SJSA1 (cell line): ENCODE data around the gene MPV17L2. TPM values are rescaled to one million over a fixed set of nuclear protein-coding genes. Genes with fewer than 3 reads are reported as not detected.
"Not testable (repeated sequence)": the region's sequence is repeated elsewhere in the genome, so short reads cannot be mapped to it uniquely, and the experiment has no call there.

Experiments
- DNase-seq, 2 experiments: peaks; one replicate each; pipeline ENCODE4 v3.0.0-alpha.2; 2015 to 2020; ENCODE audit warnings: low spot score in 2 of 2, low read depth in 1 of 2
- H3K27ac ChIP-seq: fragments of 250-450 bp; sonication (Bioruptor Pico); 2 replicates; pipeline ENCODE4 v1.5.1; 2020; ENCODE audit warnings: mild to moderate bottlenecking, moderate library complexity
- H3K27me3 ChIP-seq: fragments of 250-450 bp; sonication (Bioruptor Pico); replicated peaks from 2 replicates; pipeline ENCODE4 v1.5.1; 2020; ENCODE audit warnings: mild to moderate bottlenecking, moderate library complexity
- H3K36me3 ChIP-seq: fragments of 250-450 bp; sonication (Bioruptor Pico); 2 replicates; pipeline ENCODE4 v1.5.1; 2020; ENCODE audit warnings: mild to moderate bottlenecking
- H3K4me1 ChIP-seq: fragments of 250-450 bp; sonication (Bioruptor Pico); replicated peaks from 2 replicates; pipeline ENCODE4 v1.6.1; 2021; ENCODE audit warnings: mild to moderate bottlenecking
- H3K4me3 ChIP-seq: fragments of 250-450 bp; sonication (Bioruptor Pico); 2 replicates; pipeline ENCODE4 v1.5.1; 2020; ENCODE audit warnings: mild to moderate bottlenecking
- H3K9me3 ChIP-seq: fragments of 250-450 bp; sonication (Bioruptor Pico); replicated peaks from 2 replicates; pipeline ENCODE4 v1.5.1; 2020; ENCODE audit warnings: mild to moderate bottlenecking
- total RNA-seq: library from RNA; depleted of rRNA; stranded (reverse); fragments of >200 nt; shearing (Covaris generic); gene quantifications from 2 replicates; pipeline ENCODE4 v1.2.3, GENCODE V29; 2014

Gene MPV17L2
- total RNA-seq, 1 experiment from 2014 or later = 52.0 TPM

DNA sequence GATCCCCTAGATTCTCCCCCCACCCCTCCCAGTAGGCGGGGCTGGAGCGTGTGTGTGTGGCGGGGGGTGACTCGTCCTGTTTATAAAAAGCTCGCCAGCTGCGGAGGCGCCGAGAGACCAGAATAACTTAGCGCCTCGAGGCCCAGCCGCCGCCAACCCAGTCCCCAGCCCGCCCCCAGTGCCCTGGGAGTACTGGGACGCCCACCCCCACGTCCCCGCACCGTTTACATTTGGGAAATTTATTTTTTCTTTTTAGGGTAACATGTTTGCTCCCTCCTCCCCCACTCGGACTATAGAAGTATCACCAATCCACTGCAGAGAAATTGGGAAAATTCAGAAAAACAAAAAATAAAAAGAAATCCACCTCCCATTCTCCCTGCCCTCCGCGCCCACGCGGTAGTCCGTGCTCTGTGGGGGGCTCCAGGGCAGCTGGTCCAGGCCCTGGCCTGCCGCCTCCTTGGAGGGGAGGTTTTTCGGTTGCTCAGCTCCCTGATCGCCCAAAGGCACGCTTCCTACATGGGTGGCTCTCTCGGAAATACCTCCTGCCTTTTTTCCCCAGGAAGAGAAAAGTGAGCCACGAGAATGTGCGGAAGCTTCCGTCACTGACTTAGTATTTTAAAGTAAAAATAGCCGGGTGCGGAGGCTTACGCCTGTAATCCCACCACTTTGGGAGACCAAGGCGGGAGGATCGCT, 12.3 kb downstream of the MPV17L2 start:
- Histone ChIP-seq H3K27ac (peak overlapping the region; percentile 65), H3K4me1 (peaks cover 23% of the 10 kb centered on the region)
- DNase-seq = peak in 1 of 2 experiments; percentile 77

DNA sequence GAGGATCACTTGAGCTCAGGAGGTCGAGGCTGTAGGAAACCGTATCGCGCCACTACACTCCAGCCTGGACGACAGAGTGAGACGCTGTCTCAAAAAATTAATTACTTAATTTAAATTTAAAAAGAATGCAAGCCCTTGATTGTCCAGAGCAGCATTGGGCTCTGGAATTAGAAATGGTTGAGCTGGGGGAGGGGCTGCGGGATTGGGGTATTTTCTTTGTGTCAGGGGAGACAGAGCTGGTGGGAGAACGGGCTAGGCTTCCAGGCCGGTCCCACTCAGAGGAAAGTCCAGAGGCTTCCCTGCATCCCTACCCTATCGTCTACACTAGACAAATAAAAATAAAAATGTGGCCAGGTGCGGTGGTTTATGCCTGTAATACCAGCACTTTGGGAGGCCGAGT, 13.0 kb downstream of the MPV17L2 start:
- no peak for DNase-seq
- no peak overlapping the region for H3K27ac ChIP-seq

More for the DNA sequence above, 12.3 kb downstream of the MPV17L2 start:
- Histone ChIP-seq H3K4me3 (peak overlapping the region; percentile 41), H3K36me3 (no peaks in the 10 kb centered on the region), H3K9me3 (no peaks in the 10 kb centered on the region), H3K27me3 (no peaks in the 10 kb centered on the region)

DNA sequence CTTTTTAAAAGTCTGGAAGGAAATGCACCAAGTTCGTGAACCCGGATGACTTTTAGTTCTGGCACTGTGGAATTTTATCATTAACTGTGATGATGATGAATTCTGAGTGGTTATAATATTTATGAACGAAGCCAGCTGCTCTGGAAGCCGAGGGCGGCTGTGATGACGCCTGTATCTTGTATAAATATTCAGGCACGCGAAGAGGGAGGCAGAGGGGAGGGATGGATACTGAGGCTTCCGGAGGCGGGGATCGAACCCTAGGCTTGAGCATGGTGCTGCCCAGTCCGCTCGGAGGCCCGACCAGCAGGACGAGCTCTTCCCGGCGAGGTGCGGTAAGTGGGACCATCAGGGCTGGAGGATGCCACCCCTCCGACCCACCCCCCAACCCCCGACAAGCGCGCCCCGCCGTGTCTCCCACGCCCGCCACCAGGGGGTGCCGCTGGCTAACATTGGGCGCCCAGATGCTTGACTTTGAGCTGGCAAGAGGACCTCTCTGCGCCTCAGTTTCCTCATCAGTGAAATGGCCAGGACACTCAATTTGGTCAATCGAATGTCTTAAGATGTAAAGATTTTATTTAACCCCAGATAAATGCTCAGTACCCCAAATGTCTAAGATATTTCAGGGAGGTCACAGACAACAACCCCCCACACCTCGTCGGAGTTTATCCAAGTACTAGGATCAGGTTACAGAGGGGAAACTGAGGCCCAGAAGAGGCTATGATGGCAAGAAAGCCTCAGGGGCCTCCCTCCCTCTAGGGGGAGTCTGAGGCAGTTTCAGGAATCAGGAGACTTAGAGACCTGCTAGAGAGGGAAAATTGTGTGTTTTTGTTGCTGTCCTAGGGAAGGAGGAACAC, 15.3 kb downstream of the MPV17L2 start:
- Histone ChIP-seq H3K4me3 (no peak overlapping the region), H3K36me3 (no peaks in the 10 kb centered on the region), H3K27me3 (no peaks in the 10 kb centered on the region), H3K27ac (no peak overlapping the region), H3K4me1 (peaks cover 16% of the 10 kb centered on the region), H3K9me3 (no peaks in the 10 kb centered on the region)
- peak in 1 of 2 experiments; percentile 42 for DNase-seq

More for the DNA sequence above, 13.0 kb downstream of the MPV17L2 start:
- Histone ChIP-seq H3K27me3 (no peaks in the 10 kb centered on the region), H3K4me3 (no peak overlapping the region), H3K36me3 (no peaks in the 10 kb centered on the region), H3K4me1 (peaks cover 23% of the 10 kb centered on the region), H3K9me3 (no peaks in the 10 kb centered on the region)

DNA sequence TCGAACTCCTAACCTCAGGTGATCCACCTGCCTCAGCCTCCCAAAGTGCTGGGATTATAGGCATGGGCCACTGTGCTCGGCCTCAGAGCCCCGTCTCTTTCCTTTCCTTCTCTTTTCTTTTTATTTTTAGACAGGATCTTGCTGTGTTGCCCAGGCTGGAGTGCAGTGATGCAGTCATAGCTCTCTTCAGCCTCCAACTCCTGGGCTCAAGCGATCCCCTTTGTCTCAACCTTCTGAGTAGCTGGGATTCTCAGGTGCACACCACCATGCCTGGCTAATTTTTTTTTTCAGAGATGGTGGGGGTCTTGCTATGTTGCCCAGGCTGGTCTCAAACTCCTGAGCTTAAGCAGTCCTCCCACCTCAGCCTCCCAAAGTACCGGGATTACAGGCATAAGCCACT, 16.9 kb downstream of the MPV17L2 start:
- peaks cover 12% of the 10 kb centered on the region for H3K4me1 ChIP-seq
- H3K4me3 ChIP-seq, H3K36me3 ChIP-seq, DNase-seq, H3K9me3 ChIP-seq, H3K27ac ChIP-seq, H3K27me3 ChIP-seq: not testable (repeated sequence)

DNA sequence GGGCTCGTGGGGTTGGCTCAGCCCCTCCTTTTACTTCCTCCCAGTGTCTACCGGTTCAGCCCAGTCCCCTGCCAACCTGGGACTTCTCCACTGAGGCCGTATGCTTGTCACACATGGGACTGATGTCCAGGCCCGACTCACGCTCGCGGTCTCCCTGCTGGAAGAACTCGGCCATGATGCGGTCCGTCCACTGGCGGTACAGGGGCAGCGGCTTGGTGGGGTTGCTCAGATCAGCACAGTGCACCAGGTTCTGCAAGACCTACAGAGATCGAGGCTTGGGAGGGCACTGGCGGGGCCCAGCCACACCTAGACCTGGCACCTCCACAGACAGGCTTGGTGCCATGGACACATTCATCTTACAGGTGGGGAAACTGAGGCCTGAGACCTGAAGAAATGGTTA, 18.7 kb downstream of the MPV17L2 start:
- Histone ChIP-seq H3K27me3 (no peaks in the 10 kb centered on the region), H3K27ac (no peak overlapping the region), H3K4me1 (0 out of 2 replicates have a peak, but pooled peaks cover 5% of the 10 kb centered on the region), H3K9me3 (no peaks in the 10 kb centered on the region), H3K4me3 (no peak overlapping the region), H3K36me3 (no peaks in the 10 kb centered on the region)
- DNase-seq = no peak

DNA sequence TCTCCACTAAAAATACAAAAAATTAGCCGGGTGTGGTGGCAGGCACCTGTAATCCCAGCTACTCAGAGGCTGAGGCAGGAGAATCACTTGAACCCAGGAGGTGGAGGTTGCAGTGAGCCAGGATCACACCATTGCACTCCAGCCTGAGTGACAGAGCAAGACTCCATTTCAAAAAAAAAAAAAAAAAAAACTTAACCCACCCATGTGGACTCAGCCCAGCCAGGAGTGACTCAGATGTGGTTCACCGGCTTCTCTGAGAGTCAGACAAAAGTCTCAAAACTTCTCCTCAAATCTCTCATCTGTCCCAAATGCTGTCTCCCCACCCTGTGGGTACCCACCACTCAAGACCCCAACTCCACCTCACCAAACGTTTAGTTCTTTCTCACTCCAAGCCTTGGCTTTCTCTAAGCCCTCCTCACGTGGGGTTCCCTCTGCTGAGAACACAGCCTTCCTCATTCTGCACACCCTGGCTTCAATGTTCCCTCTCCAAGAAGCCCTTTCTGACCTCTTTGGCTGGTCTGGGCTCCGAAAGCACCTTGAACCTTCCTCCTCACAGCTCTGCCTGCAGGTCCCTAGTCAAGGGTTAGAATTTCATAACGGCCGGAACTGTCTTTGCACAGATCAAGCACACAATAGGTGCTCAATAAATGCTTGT, 21.9 kb downstream of the MPV17L2 start:
- Histone ChIP-seq H3K27me3 (0 out of 2 replicates have a peak, but pooled peaks cover 1% of the 10 kb centered on the region), H3K27ac (no peak overlapping the region), H3K4me1 (no peaks in the 10 kb centered on the region), H3K9me3 (no peaks in the 10 kb centered on the region), H3K4me3 (no peak overlapping the region), H3K36me3 (no peaks in the 10 kb centered on the region)
- DNase-seq = no peak

DNA sequence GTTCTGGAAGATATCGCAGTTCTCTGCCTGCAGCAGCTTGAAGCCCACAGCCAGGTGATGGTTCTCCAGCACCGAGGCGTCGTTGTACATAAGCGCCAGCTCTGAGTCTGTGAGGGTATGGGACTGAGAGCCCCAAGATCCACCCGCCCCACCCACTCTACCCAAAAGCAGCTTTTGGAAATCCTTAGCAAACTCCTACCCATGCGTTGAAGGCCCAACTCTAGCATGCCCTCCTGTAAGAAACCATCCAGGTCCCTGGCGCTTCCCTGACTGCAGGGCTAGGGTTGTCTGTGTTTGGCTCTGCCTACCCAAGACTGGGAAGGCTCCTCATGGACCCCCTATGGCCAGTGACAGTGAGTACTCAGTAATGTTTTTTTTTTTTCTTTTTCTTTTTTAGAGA, 23.8 kb downstream of the MPV17L2 start:
- 0 out of 2 replicates have a peak, but pooled peaks cover 2% of the 10 kb centered on the region for H3K27me3 ChIP-seq
- no peak overlapping the region for H3K27ac ChIP-seq
- no peaks in the 10 kb centered on the region for H3K4me1 ChIP-seq
- H3K36me3 ChIP-seq = no peaks in the 10 kb centered on the region
- no peaks in the 10 kb centered on the region for H3K9me3 ChIP-seq
- no peak overlapping the region for H3K4me3 ChIP-seq
- DNase-seq = no peak

DNA sequence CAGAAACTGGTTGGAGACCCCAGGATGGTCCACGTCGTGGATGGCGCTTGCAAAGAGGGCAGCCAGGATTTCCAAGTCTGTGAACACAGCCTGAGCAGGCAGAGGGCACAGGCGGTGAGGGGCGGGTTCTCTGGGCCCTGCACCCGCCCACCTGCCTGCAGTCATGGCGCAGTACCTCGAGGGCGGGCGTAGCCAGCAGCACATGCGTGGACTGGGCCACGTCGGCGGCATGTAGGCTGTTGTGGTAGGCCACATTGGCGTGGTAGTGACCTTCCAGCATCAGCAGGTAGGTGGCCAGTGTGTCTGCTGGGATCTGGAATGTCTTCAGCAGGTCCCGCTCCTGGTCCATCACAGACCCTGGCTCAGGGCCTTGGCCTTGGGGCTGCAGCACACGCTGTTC, 25.1 kb downstream of the MPV17L2 start:
- Histone ChIP-seq H3K9me3 (no peaks in the 10 kb centered on the region), H3K4me1 (no peaks in the 10 kb centered on the region), H3K4me3 (no peak overlapping the region), H3K27me3 (0 out of 2 replicates have a peak, but pooled peaks cover 2% of the 10 kb centered on the region), H3K36me3 (no peaks in the 10 kb centered on the region), H3K27ac (no peak overlapping the region)
- DNase-seq = no peak

DNA sequence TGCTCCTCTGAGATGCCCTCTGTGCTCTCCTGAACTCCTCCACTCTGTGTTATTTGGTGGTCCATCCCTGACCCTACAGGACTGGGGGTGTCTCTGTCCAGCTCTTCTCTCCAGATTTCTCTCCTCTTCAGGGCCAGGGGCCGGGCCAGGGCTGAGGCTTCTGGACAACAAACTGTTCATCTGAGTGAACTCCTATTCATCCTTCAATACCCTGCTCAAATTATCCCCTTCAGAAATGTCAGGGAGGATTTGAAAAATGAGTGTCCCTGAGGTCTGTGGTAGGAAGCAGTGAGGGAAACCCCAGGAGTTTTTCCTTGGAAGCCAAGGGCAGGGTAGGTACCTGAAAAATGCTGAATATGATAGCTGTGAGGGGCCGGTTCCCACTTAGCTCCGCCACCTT, 25.6 kb downstream of the MPV17L2 start:
- Histone ChIP-seq H3K27me3 (0 out of 2 replicates have a peak, but pooled peaks cover 2% of the 10 kb centered on the region), H3K36me3 (no peaks in the 10 kb centered on the region), H3K4me1 (no peaks in the 10 kb centered on the region), H3K9me3 (no peaks in the 10 kb centered on the region), H3K27ac (no peak overlapping the region), H3K4me3 (no peak overlapping the region)
- DNase-seq = no peak

DNA sequence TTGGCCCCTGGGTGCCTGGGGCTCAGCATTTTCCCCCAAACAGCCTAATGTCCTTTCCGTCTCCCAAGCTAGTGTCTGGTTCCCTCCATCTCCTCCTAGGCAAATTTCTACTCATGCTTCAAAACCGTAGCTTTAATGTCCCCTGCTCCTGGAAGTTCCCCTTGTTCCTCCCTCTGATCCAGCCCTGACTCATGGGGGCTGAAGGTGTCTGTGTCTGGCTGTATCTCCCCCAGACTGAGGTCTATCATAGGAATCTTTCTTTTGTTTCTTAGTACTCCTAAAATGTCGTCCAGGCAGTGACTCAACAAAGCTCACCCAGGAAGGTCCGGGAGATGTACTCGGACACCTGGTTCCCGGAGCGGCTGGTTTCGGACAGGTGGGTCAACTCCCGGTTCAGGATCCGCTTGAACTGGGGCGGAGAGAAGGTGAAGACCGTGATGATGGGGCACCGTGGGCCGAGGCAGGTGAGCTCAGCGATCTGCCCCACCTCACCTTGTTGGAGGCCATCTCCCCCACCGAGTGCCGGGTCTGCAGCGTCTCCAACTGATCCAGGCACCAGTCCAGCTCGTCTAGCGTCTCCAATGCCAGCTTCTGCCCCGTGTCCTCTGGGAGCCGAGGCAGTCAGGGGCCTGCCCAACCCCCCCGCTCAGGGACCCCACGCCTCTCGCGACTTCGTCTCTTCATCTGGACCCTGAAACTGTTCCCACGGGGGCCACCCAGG, 27.1 kb downstream of the MPV17L2 start:
- no peaks in the 10 kb centered on the region for H3K9me3 ChIP-seq
- no peak overlapping the region for H3K27ac ChIP-seq
- 0 out of 2 replicates have a peak, but pooled peaks cover 2% of the 10 kb centered on the region for H3K27me3 ChIP-seq
- peaks cover 10% of the 10 kb centered on the region for H3K4me1 ChIP-seq
- no peak for DNase-seq
- no peaks in the 10 kb centered on the region for H3K36me3 ChIP-seq
- H3K4me3 ChIP-seq = no peak overlapping the region

DNA sequence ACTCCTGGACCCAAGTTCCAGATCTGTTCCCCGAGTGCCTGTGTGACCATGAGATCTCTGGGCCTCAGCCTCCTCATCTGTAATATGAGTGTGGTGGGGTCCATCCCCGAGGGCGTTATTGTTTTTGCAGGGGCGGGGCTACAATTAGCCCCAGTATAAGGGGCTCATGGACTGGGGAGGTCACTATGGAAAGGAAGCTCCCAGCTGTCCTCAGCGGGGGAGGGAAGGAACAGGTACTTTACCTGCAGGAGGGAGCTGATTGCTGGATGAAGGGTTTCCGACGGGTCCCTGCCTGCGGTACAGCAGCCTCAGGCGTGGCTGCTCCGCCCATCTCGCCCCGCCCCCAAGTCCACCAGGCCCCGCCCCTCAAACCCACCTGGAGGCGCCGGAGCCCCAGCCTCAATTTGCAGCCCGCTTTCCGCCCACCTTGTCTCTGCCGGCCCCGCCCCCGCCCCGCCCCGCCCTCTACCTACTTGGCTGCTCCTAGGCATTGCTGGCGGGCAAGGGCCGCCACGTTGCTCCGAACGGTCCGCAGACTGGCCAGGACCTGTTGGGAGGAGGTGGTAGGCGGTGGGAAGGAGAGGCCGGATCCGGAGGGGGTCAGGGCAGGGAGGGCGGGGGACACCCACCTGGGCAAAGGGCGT, 27.7 kb downstream of the MPV17L2 start:
- Histone ChIP-seq H3K27me3 (0 out of 2 replicates have a peak, but pooled peaks cover 2% of the 10 kb centered on the region), H3K4me3 (no peak overlapping the region), H3K27ac (no peak overlapping the region), H3K36me3 (no peaks in the 10 kb centered on the region), H3K4me1 (peaks cover 11% of the 10 kb centered on the region), H3K9me3 (no peaks in the 10 kb centered on the region)
- DNase-seq = no peak

DNA sequence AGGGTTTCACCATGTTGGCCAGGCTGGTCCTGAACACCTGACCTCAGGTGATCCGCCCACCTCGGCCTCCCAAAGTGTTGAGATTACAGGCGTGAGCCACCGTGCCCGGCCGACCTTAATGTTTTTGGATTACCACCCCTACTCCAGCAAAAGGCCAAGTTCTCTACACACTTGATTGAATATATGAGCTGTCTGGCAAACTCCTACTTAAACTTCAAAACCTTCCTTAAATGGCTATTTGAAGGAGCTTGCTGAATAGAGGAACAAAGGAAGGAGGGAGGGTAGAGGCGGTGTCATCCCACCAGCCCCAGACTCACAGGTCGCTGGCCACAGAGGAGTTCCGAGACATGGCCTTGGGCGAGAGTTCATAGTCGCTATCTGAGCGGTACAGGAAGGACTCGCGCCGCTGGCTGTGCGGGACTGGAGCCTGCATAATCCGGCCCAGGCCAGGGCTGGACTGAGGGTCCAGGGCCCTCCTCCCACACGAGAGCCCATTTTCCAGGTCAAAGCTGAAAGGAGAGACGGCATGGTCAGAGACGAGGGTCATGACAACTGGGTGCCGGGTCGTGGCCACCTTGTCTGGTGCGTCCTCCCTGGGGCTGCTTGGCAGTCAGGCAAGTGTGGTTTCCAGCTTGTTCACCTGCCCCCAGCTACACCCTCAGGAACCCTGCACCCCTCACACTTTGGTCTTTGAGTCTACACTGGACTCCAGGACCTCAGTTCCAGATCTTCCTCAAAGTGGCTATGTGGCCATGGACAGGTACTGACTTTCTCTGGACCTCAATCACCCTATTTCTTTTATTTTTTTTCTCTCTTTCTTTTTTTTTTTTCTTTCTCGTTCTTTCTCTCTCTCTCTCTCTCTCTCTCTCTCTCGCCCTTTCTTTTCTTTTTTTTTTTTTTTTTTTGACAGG, 29.1 kb downstream of the MPV17L2 start:
- H3K27ac ChIP-seq = no peak overlapping the region

More for the DNA sequence above, 29.1 kb downstream of the MPV17L2 start:
- no peaks in the 10 kb centered on the region for H3K36me3 ChIP-seq
- 0 out of 2 replicates have a peak, but pooled peaks cover 2% of the 10 kb centered on the region for H3K27me3 ChIP-seq
- H3K4me1 ChIP-seq = peaks cover 14% of the 10 kb centered on the region
- H3K4me3 ChIP-seq = no peak overlapping the region
- no peaks in the 10 kb centered on the region for H3K9me3 ChIP-seq
- no peak for DNase-seq
